Glutamatergic neuron (in vitro differentiated cells): ENCODE results near the gene TTC16. TPM values are rescaled to one million over a fixed set of nuclear protein-coding genes. Genes with fewer than 3 reads are reported as not detected.

Experiments used
- DNase-seq: peaks from one replicate; pipeline ENCODE4 v3.0.0; 2022
- H3K27ac Mint-ChIP-seq: one replicate; pipeline ENCODE4 v1.8.0; 2020; ENCODE audit warnings: mild to moderate bottlenecking, mixed read lengths, inconsistent platforms; ENCODE audit not compliant: unreplicated experiment
- H3K27me3 Mint-ChIP-seq: one replicate; pipeline ENCODE4 v1.8.0; 2020; ENCODE audit warnings: mild to moderate bottlenecking, moderate library complexity, mixed read lengths, inconsistent platforms; ENCODE audit not compliant: unreplicated experiment
- H3K36me3 Mint-ChIP-seq: one replicate; pipeline ENCODE4 v1.8.0; 2020; ENCODE audit warnings: mild to moderate bottlenecking, mixed read lengths, inconsistent platforms; ENCODE audit not compliant: unreplicated experiment
- H3K4me1 Mint-ChIP-seq: one replicate; pipeline ENCODE4 v1.8.0; 2020; ENCODE audit warnings: mild to moderate bottlenecking, low read depth, mixed read lengths, inconsistent platforms; ENCODE audit not compliant: unreplicated experiment
- H3K4me3 Mint-ChIP-seq: one replicate; pipeline ENCODE4 v1.8.0; 2020; ENCODE audit warnings: mild to moderate bottlenecking, mixed read lengths, inconsistent platforms; ENCODE audit not compliant: unreplicated experiment
- H3K9me3 Mint-ChIP-seq: one replicate; pipeline ENCODE4 v1.8.0; 2020; ENCODE audit warnings: mild to moderate bottlenecking, moderate library complexity, mixed read lengths, inconsistent platforms; ENCODE audit not compliant: unreplicated experiment
- CTCF ChIP-seq: fragments of 200-600 bp; sonication (generic); IDR thresholded peaks from one replicate; pipeline ENCODE4 v1.5.0; 2021; ENCODE audit not compliant: partially characterized antibody, unreplicated experiment
- total RNA-seq: library from RNA; stranded (reverse); fragmentation: NEBNext Ultra II Directional; extraction: Animal tissue kit (Norgen Biotek cat#: 25700); gene quantifications from one replicate; pipeline ENCODE4 v1.2.1, GENCODE V29; 2021; ENCODE audit not compliant: unreplicated experiment

Gene TTC16
- total RNA-seq, 1 donor from 2014 or later: not detected

- Mint-ChIP-seq H3K4me1 (peaks cover 4% of the 10 kb centered on the region), H3K27ac (no peak overlapping the region), H3K4me3 (no peak overlapping the region), H3K27me3 (peaks cover 15% of the 10 kb centered on the region), H3K9me3 (peaks cover 18% of the 10 kb centered on the region), H3K36me3 (peaks cover 16% of the 10 kb centered on the region)
- no peak for TF ChIP-seq CTCF
- DNase-seq: no peak
Observed at GRCh38 chr9:127692071-127692470, 23.8 kb upstream of the TTC16 start.

GRCh38 chr9:127693143-127693542 lies 22.7 kb upstream of the TTC16 start:
- H3K27me3 Mint-ChIP-seq: peaks cover 16% of the 10 kb centered on the region
- DNase-seq: no peak
- no peak overlapping the region for H3K27ac Mint-ChIP-seq
- H3K4me3 Mint-ChIP-seq: no peak overlapping the region
- peaks cover 12% of the 10 kb centered on the region for H3K36me3 Mint-ChIP-seq
- TF ChIP-seq CTCF: no peak
- H3K4me1 Mint-ChIP-seq: peaks cover 7% of the 10 kb centered on the region
- peaks cover 18% of the 10 kb centered on the region for H3K9me3 Mint-ChIP-seq

- Mint-ChIP-seq H3K27ac (peak overlapping the region; percentile 75), H3K4me3 (no peak overlapping the region), H3K9me3 (peaks cover 20% of the 10 kb centered on the region), H3K27me3 (peaks cover 16% of the 10 kb centered on the region), H3K36me3 (peaks cover 12% of the 10 kb centered on the region), H3K4me1 (peaks cover 7% of the 10 kb centered on the region)
- no peak for TF ChIP-seq CTCF
- no peak for DNase-seq
Observed at GRCh38 chr9:127693697-127694096, 22.2 kb upstream of the TTC16 start.

GRCh38 chr9:127694890-127695720 lies 20.8 kb upstream of the TTC16 start:
- TF ChIP-seq CTCF: no peak
- H3K4me3 Mint-ChIP-seq: no peak overlapping the region
- peaks cover 19% of the 10 kb centered on the region for H3K9me3 Mint-ChIP-seq
- peaks cover 7% of the 10 kb centered on the region for H3K4me1 Mint-ChIP-seq
- DNase-seq: no peak
- peak overlapping the region; percentile 9 for H3K27ac Mint-ChIP-seq
- H3K36me3 Mint-ChIP-seq: peaks cover 8% of the 10 kb centered on the region
- H3K27me3 Mint-ChIP-seq: peaks cover 16% of the 10 kb centered on the region

GRCh38 chr9:127697575-127697974 lies 18.3 kb upstream of the TTC16 start:
- H3K9me3 Mint-ChIP-seq: peaks cover 23% of the 10 kb centered on the region
- peaks cover 12% of the 10 kb centered on the region for H3K4me1 Mint-ChIP-seq
- peaks cover 11% of the 10 kb centered on the region for H3K36me3 Mint-ChIP-seq
- peaks cover 12% of the 10 kb centered on the region for H3K27me3 Mint-ChIP-seq
- DNase-seq: no peak
- H3K27ac Mint-ChIP-seq: peak overlapping the region; percentile 53
- TF ChIP-seq CTCF: no peak
- no peak overlapping the region for H3K4me3 Mint-ChIP-seq
